Cardiac septum (tissue), 1 donor: ENCODE measurements around the gene PLEKHM2. TPM values are rescaled to one million over a fixed set of nuclear protein-coding genes. Genes with fewer than 3 reads are reported as not detected.

Experiments
- DNase-seq: peaks from one replicate; pipeline ENCODE4 v3.0.0-alpha.2; 2020; ENCODE audit warnings: low spot score
- intact Hi-C: fragments of 100-400 bp; cut with DNase I; formaldehyde crosslinking; loops from one replicate; pipeline ENCODE4 v1.14.0; 2022
- total RNA-seq: library from RNA; stranded (reverse); fragmentation: NEBNext Ultra II Directional; extraction: Animal tissue kit (Norgen Biotek cat#: 25700); gene quantifications from one replicate; pipeline ENCODE4 v1.2.1, GENCODE V29; 2021
- donor health status: DM: no; HTN: no; CAD: no.

Gene PLEKHM2
- total RNA-seq, 1 donor from 2014 or later, result 93.1 TPM

- intact Hi-C loops, result no loop called here
- DNase-seq, result no peak
These were observed 81.5 kb downstream of the PLEKHM2 start for GRCh38 chr1:15765495-15766194.

- intact Hi-C loops, result no loop called here
- DNase-seq, result no peak
These were observed 83.8 kb downstream of the PLEKHM2 start for GRCh38 chr1:15767941-15768340.

GRCh38 chr1:15768388-15768787, 84.3 kb downstream of the PLEKHM2 start:
- no peak for DNase-seq
- intact Hi-C loops, result no loop called here

GRCh38 chr1:15770313-15770962, 86.3 kb downstream of the PLEKHM2 start:
- no peak for DNase-seq
- intact Hi-C loops, result no loop called here

DNA sequence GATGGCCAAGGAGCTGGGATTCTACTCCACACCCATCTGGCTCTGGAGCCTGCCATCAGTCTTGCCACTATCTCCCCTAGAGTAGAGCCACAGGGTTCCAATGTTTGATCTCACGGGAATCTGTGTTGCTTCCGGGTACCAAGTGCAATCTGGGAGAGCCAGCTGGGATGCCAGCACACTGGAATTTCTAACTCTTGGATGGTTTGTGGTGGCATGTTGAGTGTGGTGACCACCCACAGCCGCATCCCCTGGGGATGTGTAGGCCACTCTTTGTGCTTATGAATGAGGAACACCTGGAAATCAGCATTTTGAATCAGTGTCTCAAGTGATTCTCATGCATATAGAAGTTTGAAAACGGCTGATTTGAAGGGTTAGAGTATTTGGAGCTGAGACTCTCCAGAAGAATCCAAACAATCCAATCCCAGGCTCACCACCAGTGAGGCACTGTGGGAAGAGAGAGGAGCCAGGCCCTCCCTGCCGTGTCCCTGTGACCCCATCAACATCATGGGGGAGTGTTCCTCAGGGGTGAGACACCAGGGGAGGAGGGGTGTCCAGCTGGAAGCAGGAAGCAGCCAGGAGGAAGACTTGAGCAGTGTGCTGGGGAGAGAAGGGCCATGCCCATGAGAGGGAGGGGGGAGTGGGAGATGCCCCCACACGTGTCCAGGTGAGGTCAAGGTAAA, 87.9 kb downstream of the PLEKHM2 start:
- DNase-seq, result no peak
- intact Hi-C loops, result no loop called here

- intact Hi-C loops, result no loop called here
- DNase-seq, result no peak
These were observed 91.6 kb downstream of the PLEKHM2 start for GRCh38 chr1:15775706-15776105.

DNA sequence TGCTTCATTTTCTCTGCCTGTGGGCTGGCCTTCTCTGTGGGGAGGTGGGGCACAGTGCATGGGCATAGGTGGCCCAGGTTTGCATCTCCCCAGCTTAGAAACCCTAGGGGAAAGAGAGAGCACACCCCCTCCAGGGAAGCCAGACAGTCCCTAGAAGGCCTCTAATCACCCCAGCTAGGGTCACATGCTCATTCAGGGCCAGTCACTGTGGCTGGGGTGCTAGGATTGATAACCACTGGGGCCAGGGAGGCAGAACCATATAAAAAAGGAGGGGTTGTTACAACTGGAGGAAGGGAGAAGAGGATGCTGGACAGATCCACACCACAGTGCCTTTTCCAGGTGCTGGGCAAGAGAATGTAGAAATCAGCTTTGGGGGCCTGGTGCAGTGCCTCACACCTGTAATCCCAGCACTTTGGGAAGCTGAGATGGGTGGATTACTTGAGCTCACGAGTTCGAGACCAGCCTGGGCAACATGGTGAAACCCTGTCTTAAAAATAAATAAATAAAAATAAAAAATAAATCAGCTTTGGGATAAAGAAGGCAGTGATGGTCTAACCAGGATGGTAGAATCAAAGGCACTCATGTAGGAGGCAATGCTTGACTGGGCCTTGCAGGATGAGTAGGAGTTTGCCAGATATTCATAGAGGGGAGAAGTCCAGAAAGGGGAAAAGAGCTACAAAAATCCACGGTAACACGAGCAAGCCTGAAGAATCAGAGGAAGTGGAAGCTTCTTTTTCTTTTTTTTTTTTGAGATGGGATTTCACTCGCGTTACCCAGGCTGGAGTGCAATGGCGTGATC, 94.0 kb downstream of the PLEKHM2 start:
- no peak for DNase-seq
- intact Hi-C loops, result no loop called here

Other genes starting within 250 kb of the PLEKHM2 start
- not detected for gene CTRC, start 245.9 kb upstream of the PLEKHM2 start, total RNA-seq
- not detected for gene CELA2A, start 227.6 kb upstream of the PLEKHM2 start, total RNA-seq
- gene CELA2B, start 208.2 kb upstream of the PLEKHM2 start, total RNA-seq, result not detected
- gene CASP9, start 160.1 kb upstream of the PLEKHM2 start, total RNA-seq, result 10.6 TPM
- gene DNAJC16, start 157.5 kb upstream of the PLEKHM2 start, total RNA-seq, result 11.0 TPM
- gene AGMAT, start 99.3 kb upstream of the PLEKHM2 start, total RNA-seq, result 0.11 TPM
- 23.7 TPM for gene DDI2, start 66.9 kb upstream of the PLEKHM2 start, total RNA-seq
- gene SLC25A34, start 51.9 kb downstream of the PLEKHM2 start, total RNA-seq, result 2.9 TPM
- not detected for gene TMEM82, start 58.2 kb downstream of the PLEKHM2 start, total RNA-seq
- 40.6 TPM for gene FBLIM1, start 74.5 kb downstream of the PLEKHM2 start, total RNA-seq
- 4.9 TPM for gene UQCRHL, start 123.3 kb downstream of the PLEKHM2 start, total RNA-seq
- 37.8 TPM for gene SPEN, start 163.4 kb downstream of the PLEKHM2 start, total RNA-seq